Measurements from ENCODE around the gene RORB.

The RORB gene

DNA sequence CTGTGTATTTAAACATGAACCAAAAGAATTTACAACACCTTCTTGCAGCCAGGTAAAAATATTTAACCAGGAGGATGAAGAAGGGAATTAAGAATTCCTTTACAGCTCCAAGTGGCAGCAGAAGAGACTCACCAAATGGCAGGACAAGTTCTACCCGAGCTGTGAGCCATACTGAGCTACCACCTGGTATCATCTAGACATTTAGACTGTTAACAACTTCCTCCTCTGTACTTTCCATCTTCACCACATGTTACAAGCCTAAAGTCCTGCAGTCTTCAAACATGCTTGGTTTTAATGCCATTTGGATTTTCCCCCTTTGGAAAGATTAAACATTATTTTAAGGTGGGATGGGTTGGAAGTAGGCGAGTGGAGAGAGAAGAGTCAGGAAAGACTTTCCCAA lies 200.4 kb downstream of the RORB start:
- in situ Hi-C loops (cut with HindIII; ENCODE audit: low sequenced_read_pairs): no loop called here

DNA sequence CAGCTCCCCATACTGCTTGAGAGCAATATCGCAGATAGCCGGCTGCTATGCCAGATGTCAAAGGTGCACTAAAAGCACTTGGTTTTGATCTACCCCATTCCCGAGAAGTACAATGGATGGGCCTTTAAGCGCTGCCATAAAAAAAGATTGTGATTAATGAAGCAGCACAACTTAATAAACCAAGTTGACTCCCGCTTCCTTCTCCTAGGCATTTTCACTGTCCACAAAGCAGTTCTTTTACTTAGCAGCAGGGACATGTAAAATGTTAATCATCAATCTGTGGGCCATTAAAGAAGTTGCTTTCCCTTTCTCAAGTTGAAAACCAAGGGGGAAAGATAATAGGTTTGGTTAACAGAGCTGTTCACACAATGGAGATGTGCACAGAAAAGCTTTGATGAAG lies 214.2 kb downstream of the RORB start:
- in situ Hi-C loops (cut with HindIII; ENCODE audit: low sequenced_read_pairs): no loop called here

DNA sequence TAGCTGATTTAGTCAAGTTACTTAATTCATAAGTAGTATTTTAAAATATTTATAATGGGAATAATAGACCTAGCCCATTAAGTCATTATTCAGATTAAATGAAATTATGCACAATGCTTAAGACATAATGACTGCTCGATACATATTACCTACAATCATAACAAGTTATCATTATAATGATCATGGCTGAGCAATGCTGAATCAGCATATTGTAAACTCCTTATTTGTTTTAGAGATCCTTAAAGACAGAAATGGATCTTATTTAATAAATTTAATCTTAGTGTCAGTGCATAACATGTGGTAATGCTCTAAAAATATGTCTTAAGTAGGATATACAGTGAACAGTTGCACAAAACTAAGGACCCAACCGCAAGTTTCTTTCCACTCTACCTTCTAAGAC lies 221.6 kb downstream of the RORB start:
- in situ Hi-C loops (cut with HindIII; ENCODE audit: low sequenced_read_pairs): no loop called here

DNA sequence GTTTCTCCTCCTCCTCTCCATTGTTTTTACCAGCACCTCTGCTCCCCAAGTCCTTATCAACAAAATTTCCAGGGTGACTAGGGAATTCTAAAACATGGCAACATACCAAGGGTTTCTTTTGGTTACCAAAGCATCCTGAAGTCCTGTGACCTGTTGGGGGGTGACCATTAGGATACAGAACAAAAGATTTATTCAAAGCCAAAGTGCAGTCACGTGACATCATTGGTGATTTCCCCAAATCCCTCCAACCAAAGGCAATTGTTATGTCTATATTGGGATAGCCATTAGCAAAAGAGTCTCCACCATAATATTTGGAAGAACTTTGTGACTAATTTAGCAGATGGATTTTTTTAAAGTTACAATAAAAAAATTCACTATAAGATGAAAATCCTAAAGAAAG lies 222.2 kb downstream of the RORB start:
- in situ Hi-C loops (cut with HindIII; ENCODE audit: low sequenced_read_pairs): no loop called here

DNA sequence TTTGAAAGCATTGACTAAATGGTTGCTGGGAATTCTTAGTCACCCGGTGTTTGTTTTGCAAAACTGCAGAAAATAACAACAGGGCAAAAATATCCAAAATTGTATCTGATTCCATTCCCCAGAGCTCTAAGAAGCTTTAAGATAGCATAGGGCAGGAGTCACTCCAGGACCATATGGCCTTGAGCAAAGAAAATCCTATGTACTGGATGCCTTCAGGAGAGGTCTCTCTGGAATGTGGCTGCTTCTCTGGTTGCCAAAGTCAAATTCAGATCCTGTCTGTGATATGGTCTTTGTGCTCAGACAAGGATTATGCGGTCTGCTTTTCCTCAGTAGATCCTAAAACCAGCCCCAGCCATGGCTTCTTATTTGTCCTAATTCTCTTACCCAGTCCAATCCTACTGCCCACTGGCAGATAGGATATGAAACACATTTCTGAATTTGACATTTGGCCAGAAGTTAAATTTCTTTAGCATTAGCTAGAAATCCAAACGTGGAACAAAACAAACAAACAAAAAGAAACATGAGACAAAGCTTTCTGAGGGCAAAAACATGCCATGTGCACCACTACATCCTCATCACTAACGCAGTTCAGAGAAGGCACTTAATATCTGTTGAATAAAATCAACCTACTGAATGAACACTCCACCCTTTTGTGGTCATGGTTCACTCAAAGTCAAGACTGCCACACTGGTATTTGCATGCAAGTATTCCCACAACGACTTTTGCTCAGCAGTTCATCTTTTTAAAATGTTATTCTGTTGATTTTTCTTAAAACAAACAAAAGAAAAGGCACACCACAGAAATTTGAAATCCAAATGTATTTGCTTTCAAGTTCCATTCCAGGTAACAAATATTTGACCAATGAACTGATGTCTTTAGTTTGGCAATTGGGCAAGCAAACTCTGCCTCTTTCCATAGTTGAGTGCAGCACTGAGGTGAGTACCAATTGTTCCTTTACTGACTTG lies 224.8 kb downstream of the RORB start:
- in situ Hi-C loops (cut with HindIII; ENCODE audit: low sequenced_read_pairs): no loop called here

DNA sequence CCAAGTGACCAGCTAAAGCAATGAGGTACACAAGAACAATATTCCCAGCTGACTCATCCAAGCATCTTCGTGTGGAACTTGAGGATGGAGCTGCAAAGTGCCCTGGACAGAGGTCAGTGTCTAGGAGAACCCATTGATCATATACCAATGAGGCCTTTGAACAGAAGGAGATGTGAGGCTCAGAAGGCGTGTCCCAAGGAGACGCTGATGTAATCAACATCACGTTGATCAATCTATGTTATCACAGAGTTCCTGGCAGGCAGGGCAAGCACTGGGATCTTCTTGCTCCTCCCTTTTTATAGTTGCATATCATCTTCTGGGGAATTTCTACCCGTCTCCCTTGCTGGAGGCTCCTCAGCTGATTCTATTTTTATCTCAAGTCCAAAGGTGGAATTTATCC lies 227.2 kb downstream of the RORB start:
- in situ Hi-C loops (cut with HindIII; ENCODE audit: low sequenced_read_pairs): no loop called here

DNA sequence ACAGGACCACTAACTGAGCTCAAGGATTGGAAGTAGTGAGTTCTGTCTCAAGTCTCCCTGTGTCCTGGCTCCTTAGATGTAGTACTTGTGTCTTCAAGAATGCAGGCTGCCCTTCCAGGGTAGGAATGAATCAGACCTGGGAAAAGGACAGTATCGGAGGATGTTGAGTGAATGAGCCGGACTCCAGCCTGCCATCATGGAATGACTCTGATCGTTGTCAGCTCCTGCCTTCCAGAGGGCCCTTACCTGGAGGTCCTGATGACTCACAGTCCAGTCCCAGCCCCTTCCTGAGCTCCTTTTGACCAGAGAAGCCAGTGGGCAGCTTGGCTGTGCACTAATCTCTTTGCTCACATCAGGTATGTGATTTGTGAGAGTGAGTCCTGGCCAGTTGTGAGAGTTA lies 229.4 kb downstream of the RORB start:
- in situ Hi-C loops (cut with HindIII; ENCODE audit: low sequenced_read_pairs): no loop called here

DNA sequence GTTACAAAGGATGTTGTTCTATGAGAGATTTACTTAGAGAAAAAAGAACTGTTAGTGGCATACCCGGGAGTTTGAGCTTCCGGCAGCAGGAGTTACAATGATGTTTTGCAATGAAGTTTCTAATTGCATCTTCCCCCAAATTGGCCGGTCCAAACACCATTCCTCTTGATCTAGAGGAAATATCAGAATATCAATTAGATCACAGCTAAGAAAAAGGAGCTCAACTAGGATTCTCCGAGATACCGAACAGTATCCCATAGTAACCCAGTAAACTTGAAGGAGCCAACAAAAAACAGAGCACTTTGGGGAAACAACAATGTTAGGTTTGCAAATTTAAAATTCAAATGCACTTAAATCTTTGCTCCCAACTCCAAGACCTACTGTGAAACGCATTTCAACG lies 231.0 kb downstream of the RORB start:
- in situ Hi-C loops (cut with HindIII; ENCODE audit: low sequenced_read_pairs): no loop called here

DNA sequence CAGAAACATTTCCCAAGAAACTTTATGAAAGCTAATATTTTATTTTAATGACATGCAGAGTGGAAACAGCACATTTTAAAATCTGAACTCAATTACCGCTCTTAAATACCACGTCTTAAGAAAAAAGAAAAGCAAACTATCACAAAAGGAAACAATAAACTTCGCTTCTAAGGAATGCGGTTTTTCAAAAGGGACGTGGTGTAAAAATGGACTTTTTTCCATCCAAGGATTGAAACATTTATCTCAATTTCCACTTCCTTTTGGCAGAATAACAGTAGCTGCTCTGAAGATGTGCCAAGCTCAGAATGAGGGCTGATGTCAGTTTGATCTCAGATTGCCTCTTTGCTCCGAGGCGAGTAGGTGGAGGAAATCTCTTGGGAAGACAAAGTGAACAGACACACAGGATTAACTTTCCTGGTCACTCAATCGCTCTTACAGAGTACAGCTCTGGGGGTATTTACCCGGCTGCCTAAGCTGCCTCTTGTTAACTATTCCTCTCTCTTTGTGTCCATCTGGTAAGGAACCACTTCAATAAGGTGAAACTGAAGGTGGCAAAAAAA lies 232.1 kb downstream of the RORB start:
- in situ Hi-C loops (cut with HindIII; ENCODE audit: low sequenced_read_pairs): no loop called here

DNA sequence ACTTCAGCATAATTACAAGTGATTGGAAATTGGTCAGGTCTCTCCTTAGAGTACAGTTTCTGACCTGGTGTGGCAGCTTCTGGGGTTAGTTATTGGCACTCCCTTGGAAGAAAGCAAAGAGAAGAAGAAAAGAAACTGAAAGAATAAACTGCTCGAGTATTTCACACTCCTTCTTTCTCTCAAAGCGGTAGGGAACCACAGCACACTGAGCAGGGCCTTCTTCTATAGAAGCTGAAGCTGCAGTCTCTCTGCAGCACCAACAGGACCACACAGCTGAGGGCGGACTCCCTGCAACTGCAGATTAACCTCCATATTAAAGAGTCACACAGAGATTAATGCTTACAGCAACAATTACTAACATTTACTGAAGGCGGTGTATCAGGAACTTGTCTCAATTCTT lies 238.6 kb downstream of the RORB start:
- in situ Hi-C loops (cut with HindIII; ENCODE audit: low sequenced_read_pairs): no loop called here

DNA sequence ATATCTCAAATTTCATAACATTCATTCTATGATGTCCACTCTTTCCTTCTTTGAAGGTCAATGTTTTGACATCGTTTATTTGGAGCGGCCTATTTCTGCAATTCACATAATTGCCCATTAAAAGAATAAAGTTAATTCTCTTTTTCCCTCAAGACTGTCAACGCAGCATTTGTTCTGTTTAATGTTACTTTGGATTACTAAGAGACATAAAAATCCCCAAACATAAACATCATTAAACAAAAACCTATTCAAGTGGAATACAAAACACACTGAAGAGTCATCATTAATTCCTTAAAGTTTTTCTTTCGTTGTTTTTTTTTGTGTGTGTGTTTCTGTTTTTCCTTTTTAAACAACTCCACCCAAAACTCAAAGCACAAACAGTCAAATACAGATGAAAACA lies 239.5 kb downstream of the RORB start:
- in situ Hi-C loops (cut with HindIII; ENCODE audit: low sequenced_read_pairs): no loop called here

DNA sequence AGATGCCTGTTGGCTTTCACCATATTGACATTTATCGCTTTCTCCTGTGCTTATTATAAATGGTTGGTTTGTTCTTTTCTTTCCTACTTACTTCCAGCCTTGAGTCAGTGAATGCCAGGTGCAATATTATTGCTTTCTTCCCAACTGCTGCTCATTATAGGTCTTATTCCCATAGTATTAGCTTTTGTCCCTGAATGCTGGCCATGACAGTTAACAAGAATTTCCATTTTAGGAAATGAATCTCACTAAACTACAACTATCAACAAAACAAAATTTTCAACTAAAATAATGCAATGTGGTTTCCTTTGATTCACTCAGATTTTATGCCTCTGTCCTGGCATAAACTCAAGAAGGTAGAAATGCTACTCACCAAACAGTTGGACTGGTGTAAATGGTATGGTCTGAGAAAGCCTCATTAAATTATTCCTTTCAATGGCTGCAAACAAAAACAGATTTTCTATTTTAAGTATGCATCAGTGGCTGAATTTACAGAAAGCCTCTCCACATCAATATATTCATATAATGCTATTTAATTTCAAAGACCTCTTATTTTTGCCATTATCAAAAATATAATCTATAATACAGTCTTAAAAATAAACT lies 245.2 kb downstream of the RORB start:
- in situ Hi-C loops (cut with HindIII; ENCODE audit: low sequenced_read_pairs): no loop called here
